ENCODE data around the gene GPR156.

- TF ChIP-seq ZNF274 (IDR thresholded peaks at IDR 0.05; ENCODE audit: low read length) (no peak), ZNF274 (tag by site-specific recombination; IDR thresholded peaks at IDR 0.05; ENCODE audit: borderline replicate concordance) (no peak), CTCF (tag by site-specific recombination; IDR thresholded peaks at IDR 0.05) (no peak), ZNF221 (tag by site-specific recombination; IDR thresholded peaks at IDR 0.05; ENCODE audit: borderline replicate concordance) (no peak), ATF2 (tag by site-specific recombination; IDR thresholded peaks at IDR 0.05; ENCODE audit: low read depth) (no peak), ZBTB10 (tag by site-specific recombination; IDR thresholded peaks at IDR 0.05) (no peak), ZBTB11 (tag by site-specific recombination; conservative IDR thresholded peaks at IDR 0.05; ENCODE audit: low read depth) (no peak), ZNF292 (tag by site-specific recombination; IDR thresholded peaks at IDR 0.05; ENCODE audit: borderline replicate concordance, low read depth) (no peak), ZNF514 (tag by site-specific recombination; IDR thresholded peaks at IDR 0.05) (no peak), SETDB1 (IDR thresholded peaks at IDR 0.05; ENCODE audit: insufficient read length, low read length) (no peak), YY1 (tag by site-specific recombination; IDR thresholded peaks at IDR 0.05) (no peak), ZNF791 (tag by site-specific recombination; IDR thresholded peaks at IDR 0.05) (no peak), ZNF501 (tag by site-specific recombination; IDR thresholded peaks at IDR 0.05) (no peak), MEIS1 (CRISPR knock-in tag; IDR thresholded peaks at IDR 0.05; ENCODE audit: borderline replicate concordance) (no peak)
Observed at GRCh38 chr3:120306519-120307455, 21.8 kb upstream of the GPR156 start.
